Measurements from ENCODE around the gene CHCHD6. TPM values are rescaled to one million over a fixed set of nuclear protein-coding genes. Genes with fewer than 3 reads are reported as not detected.

The CHCHD6 gene
- total RNA-seq, 4 donors from 2014 or later, result 13.4 to 22.0 (median 16.1) TPM

GRCh38 chr3:126742057-126742456 lies 38.0 kb downstream of the CHCHD6 start:
- TF ChIP-seq CTCF (IDR thresholded peaks at IDR 0.05) (no peak), POLR2A (IDR thresholded peaks at IDR 0.05) (no peak), EP300 (IDR thresholded peaks at IDR 0.05) (no peak), POLR2AphosphoS5 (IDR thresholded peaks at IDR 0.05) (no peak)
- peaks cover 7% of the 10 kb centered on the region for H3K4me1 ChIP-seq
- peak in 1 of 2 donors; percentile 45 for DNase-seq (ENCODE audit: low spot score in 2 of 2)
- no peaks in the 10 kb centered on the region for H3K27me3 ChIP-seq
- WGBS, result 100% methylated on average over 1 of the region's 5 CpGs
- H3K4me3 ChIP-seq, result no peak overlapping the region
- H3K9me3 ChIP-seq, result no peaks in the 10 kb centered on the region
- H3K27ac ChIP-seq, result no peak overlapping the region
- H3K36me3 ChIP-seq, result no peaks in the 10 kb centered on the region

- peaks cover 7% of the 10 kb centered on the region for H3K4me1 ChIP-seq
- no peak for TF ChIP-seq POLR2AphosphoS5 (IDR thresholded peaks at IDR 0.05)
- no peak for TF ChIP-seq CTCF (IDR thresholded peaks at IDR 0.05)
- TF ChIP-seq POLR2A (IDR thresholded peaks at IDR 0.05), result no peak
- TF ChIP-seq EP300 (IDR thresholded peaks at IDR 0.05), result no peak
- DNase-seq (ENCODE audit: low spot score in 2 of 2), result peak in 1 of 2 donors; percentile 60
- H3K36me3 ChIP-seq, result no peaks in the 10 kb centered on the region
- no peaks in the 10 kb centered on the region for H3K9me3 ChIP-seq
- 94% methylated on average over 4 of the region's 5 CpGs for WGBS
- no peak overlapping the region for H3K27ac ChIP-seq
- no peaks in the 10 kb centered on the region for H3K27me3 ChIP-seq
- no peak overlapping the region for H3K4me3 ChIP-seq
Observed at GRCh38 chr3:126743350-126743749, 39.3 kb downstream of the CHCHD6 start.

GRCh38 chr3:126743781-126744180 lies 39.7 kb downstream of the CHCHD6 start:
- H3K9me3 ChIP-seq, result no peaks in the 10 kb centered on the region
- no peaks in the 10 kb centered on the region for H3K27me3 ChIP-seq
- H3K27ac ChIP-seq, result no peak overlapping the region
- H3K36me3 ChIP-seq, result no peaks in the 10 kb centered on the region
- peaks cover 7% of the 10 kb centered on the region for H3K4me1 ChIP-seq
- no peak overlapping the region for H3K4me3 ChIP-seq
- WGBS, result 90% methylated on average over 5 of the region's 5 CpGs
- no peak for TF ChIP-seq CTCF (IDR thresholded peaks at IDR 0.05)
- no peak for TF ChIP-seq POLR2A (IDR thresholded peaks at IDR 0.05)
- no peak for TF ChIP-seq EP300 (IDR thresholded peaks at IDR 0.05)
- no peak for TF ChIP-seq POLR2AphosphoS5 (IDR thresholded peaks at IDR 0.05)
- peak in 1 of 2 donors; percentile 59 for DNase-seq (ENCODE audit: low spot score in 2 of 2)

GRCh38 chr3:126745760-126746394 lies 41.8 kb downstream of the CHCHD6 start:
- DNase-seq (ENCODE audit: low spot score in 2 of 2), result peak in 1 of 2 donors; percentile 52
- WGBS, result 62% methylated on average over 6 of the region's 6 CpGs
- H3K9me3 ChIP-seq, result no peaks in the 10 kb centered on the region
- no peaks in the 10 kb centered on the region for H3K36me3 ChIP-seq
- H3K27ac ChIP-seq, result no peak overlapping the region
- H3K4me1 ChIP-seq, result peaks cover 7% of the 10 kb centered on the region
- H3K4me3 ChIP-seq, result no peak overlapping the region
- H3K27me3 ChIP-seq, result no peaks in the 10 kb centered on the region
- no peak for TF ChIP-seq EP300 (IDR thresholded peaks at IDR 0.05)
- TF ChIP-seq CTCF (IDR thresholded peaks at IDR 0.05), result no peak
- no peak for TF ChIP-seq POLR2A (IDR thresholded peaks at IDR 0.05)
- TF ChIP-seq POLR2AphosphoS5 (IDR thresholded peaks at IDR 0.05), result no peak

GRCh38 chr3:126746395-126747177 lies 42.5 kb downstream of the CHCHD6 start:
- Histone ChIP-seq H3K27ac (no peak overlapping the region), H3K36me3 (no peaks in the 10 kb centered on the region), H3K27me3 (no peaks in the 10 kb centered on the region), H3K4me3 (no peak overlapping the region), H3K9me3 (no peaks in the 10 kb centered on the region), H3K4me1 (peaks cover 7% of the 10 kb centered on the region)
- DNase-seq (ENCODE audit: low spot score in 2 of 2), result peak in 1 of 2 donors; percentile 47
- no peak for TF ChIP-seq POLR2A (IDR thresholded peaks at IDR 0.05)
- TF ChIP-seq EP300 (IDR thresholded peaks at IDR 0.05), result no peak
- no peak for TF ChIP-seq POLR2AphosphoS5 (IDR thresholded peaks at IDR 0.05)
- TF ChIP-seq CTCF (IDR thresholded peaks at IDR 0.05), result no peak
- 90% methylated on average over 18 of the region's 18 CpGs for WGBS
